Measurements from ENCODE around the gene RFX5.

The RFX5 gene

DNA sequence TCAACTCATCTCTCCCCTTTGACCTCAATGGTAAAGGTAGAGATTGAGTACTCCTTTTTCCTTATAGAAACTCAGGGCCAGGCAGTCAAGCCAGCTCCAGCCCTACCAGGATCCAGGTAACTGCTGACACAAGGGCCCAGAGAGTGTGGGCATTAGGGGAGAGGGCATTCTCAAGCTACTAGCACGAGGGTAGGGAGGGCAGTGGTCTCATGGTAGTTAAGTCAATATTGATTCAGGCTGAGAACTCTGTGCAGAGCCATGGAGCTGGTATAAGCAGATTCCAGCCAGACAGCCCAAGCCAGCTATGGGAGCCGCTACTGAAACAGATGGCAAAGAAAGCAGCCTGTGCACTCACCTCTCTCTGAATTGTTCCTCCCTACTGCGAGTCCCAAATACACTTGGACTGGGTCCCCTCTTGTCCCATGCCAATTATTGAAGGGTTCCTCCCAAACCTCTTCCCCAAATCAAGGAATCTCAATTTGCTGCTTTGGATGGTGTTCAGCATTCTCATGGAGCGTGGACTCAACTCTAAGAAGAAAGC lies 22.6 kb downstream of the RFX5 start:
- no peak for DNase-seq (ENCODE audit: low read depth)

- DNase-seq (ENCODE audit: low read depth), result no peak
Observed at GRCh38 chr1:151318975-151319374, 28.1 kb downstream of the RFX5 start.

GRCh38 chr1:151315565-151316235 lies 31.4 kb downstream of the RFX5 start:
- DNase-seq (ENCODE audit: low read depth), result no peak

DNA sequence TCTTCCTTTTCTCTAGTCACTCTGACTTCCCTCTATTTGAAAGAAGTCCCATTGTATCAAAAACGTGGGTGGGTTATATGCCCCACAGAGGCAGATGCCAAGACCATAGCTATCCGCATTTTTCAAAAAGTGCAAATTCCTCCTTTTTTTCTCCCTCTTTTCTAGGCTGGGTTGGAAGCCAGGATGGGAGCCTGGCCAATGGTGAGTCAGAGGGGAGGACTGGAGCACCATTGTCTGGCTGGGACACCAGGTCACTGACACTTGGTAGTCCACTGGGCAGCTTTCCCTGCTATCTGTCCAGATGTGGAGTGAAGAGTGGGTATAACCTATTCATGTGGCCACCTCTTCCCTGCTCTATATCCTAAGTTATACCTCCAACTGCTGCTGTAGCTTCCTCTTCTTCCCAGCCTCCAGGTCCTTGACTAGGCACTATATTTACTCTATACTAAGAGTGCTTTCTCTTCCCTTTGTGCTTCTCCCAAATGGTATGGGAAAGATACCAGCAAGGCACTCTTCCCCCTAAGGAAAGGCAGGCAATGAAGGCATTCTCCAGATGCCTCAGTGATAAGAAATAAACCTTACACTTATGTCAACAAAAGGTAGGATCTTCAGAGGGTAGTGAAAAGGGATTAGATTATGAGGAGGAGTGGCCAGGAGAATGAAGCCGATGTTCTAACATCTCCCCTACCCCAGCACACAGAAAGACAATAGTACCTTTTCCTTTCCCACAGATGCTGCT lies 32.7 kb downstream of the RFX5 start:
- no peak for DNase-seq (ENCODE audit: low read depth)

GRCh38 chr1:151313501-151313900 lies 33.6 kb downstream of the RFX5 start:
- DNase-seq (ENCODE audit: low read depth), result no peak

DNA sequence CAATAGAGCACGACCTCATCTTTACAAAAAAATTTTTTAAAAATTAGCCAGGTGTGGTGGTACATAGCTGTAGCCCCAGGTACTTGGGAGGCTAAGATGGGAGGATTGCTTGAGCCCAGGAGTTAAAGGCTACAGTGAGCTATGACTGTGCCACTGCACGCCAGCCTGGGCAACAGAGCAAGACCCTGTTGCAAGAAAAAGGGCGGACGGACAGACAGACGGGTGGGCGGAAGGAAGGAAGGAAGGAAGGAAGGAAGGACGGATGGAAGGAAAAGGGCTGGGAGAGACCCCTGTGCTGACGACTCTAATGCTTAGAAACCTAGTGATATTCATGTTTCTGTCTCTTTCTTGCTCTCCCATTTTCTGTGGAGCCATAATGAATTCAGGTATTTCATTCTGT lies 34.2 kb downstream of the RFX5 start:
- DNase-seq (ENCODE audit: low read depth), result no peak

- no peak for DNase-seq (ENCODE audit: low read depth)
Observed at GRCh38 chr1:151312411-151312810, 34.6 kb downstream of the RFX5 start.

DNA sequence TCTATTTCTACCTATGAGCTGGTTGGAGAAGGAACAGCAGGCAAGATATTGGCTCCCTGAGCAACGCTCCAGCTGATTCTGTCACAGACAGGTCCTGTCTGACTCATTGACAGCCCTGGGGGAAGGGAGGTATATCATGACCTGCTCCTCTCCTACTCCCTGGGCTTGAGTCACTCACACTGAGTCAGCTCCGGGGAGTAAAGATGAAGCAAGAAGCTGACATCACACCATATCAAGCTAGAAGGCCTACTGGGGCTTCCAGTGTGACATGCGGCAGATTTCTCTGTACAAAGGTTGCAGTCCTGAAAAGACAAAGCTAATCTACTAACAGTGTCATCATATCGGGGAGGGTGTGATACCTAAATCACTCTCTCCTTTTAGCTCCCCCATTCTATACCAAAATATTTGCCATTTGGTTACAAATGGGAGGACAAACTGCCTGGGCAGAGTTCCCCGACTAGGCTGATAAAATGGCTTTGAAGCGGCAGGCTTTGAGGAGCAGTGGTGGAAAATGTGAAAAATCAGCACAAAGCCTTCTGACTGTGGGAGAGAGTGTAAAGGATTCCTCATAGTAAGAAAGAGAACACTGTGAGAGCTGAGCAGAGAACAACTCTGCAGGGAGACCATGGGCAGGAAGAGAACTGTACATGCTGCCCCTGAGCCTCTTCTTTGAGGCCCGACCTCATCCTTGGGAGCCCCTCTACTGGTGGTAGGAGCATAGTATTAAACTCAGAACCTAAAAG lies 35.3 kb downstream of the RFX5 start:
- peak; percentile 90 for DNase-seq (ENCODE audit: low read depth)

DNA sequence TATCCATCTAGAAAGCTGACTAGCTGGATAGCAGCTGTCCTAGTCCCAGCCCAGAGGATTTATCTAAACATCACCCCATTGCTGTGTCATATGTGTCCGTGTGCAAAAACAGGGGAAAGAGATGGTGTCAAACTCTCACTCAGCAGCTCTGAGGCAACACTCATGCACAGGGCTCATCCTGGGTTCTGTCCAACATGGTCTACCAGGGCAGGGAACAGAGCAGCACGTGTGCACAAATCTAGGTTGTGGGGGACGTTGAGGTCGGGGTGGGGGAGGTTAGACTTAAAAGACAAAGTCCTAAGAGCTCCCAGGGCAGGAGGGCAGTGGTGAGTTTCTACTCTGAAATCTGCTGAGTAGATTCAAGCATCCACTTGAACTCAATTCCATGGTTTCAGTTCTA lies 36.0 kb downstream of the RFX5 start:
- DNase-seq (ENCODE audit: low read depth), result no peak

- DNase-seq (ENCODE audit: low read depth), result no peak
Observed at GRCh38 chr1:151309811-151310323, 37.2 kb downstream of the RFX5 start.

- no peak for DNase-seq (ENCODE audit: low read depth)
Observed at GRCh38 chr1:151294742-151295462, 52.1 kb downstream of the RFX5 start.

GRCh38 chr1:151293093-151293492 lies 54.0 kb downstream of the RFX5 start:
- DNase-seq (ENCODE audit: low read depth), result no peak

- no peak for DNase-seq (ENCODE audit: low read depth)
Observed at GRCh38 chr1:151292207-151293030, 54.6 kb downstream of the RFX5 start.

DNA sequence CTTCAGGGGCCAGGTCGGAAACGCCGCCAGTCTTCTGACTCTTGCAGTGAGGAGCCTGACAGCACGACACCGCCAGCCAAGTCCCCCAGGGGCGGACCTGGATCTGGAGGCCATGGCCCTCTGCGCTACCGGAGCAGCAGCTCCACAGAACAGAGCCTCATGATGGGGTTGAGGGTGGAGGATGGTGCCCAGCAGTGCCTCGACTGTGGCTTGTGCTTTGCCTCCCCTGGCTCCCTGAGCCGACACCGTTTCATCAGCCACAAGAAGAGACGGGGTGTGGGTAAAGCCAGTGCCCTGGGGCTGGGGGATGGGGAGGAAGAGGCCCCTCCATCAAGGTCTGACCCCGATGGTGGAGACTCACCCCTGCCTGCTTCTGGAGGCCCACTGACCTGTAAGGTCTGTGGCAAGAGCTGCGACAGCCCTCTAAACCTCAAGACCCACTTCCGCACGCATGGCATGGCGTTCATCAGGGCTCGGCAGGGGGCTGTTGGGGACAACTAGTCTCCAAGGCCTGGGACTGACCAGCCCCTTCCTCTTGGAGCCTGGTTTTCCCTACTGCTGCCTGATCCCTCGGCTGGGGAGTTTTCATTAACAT lies 56.2 kb downstream of the RFX5 start:
- DNase-seq (ENCODE audit: low read depth), result no peak

All from stimulated activated CD4-positive, alpha-beta T cell treated with anti-CD3 and anti-CD28 coated beads, Interleukin-2, amount 100 ng/mL, for 4 hours (primary cell).